A673 (cell line): ENCODE results near the gene NEMF. TPM values are rescaled to one million over a fixed set of nuclear protein-coding genes. Genes with fewer than 3 reads are reported as not detected.
A peak's percentile ranks its signal among the peaks of the same experiment; 100 is the strongest.

ENCODE experiments used
- BruUV-seq: library from RNA; stranded (reverse); fragments of 400-500 nt; replicated peaks from 2 replicates; lab custom pipeline; 2021; lab: Mats Ljungman, UMichigan
- CTCF ChIA-PET: fragments of 300-600 bp; sonication (Branson Sonifier 250); formaldehyde crosslinking; loops from one replicate; lab custom pipeline; 2022; ENCODE audit warnings: antibody characterized with exemption; lab: Charles Lee
- POLR2A ChIA-PET: fragments of 300-600 bp; sonication (Branson Sonifier 250); formaldehyde crosslinking; loops from one replicate; lab custom pipeline; 2022; ENCODE audit warnings: antibody characterized with exemption; ENCODE audit not compliant: low non-redundant PET; lab: Charles Lee
- DNase-seq: peaks from one replicate; pipeline ENCODE4 v3.0.0-alpha.2; 2015; ENCODE audit warnings: low spot score
- H3K27ac ChIP-seq: fragments of 200-600 bp; sonication (generic); 2 replicates; pipeline ENCODE4 v1.5.1; 2016; ENCODE audit warnings: mixed run types, low read depth, mild to moderate bottlenecking, mixed read lengths, antibody characterized with exemption, low read length; ENCODE audit not compliant: poor library complexity, severe bottlenecking
- H3K27me3 ChIP-seq: fragments of 200-600 bp; sonication (generic); replicated peaks from 2 replicates; pipeline ENCODE4 v1.6.1; 2017; ENCODE audit warnings: mixed run types, low read depth, mild to moderate bottlenecking, mixed read lengths, antibody characterized with exemption, low read length; ENCODE audit not compliant: insufficient read depth, poor library complexity
- H3K36me3 ChIP-seq: fragments of 200-600 bp; sonication (generic); 2 replicates; pipeline ENCODE4 v1.6.1; 2016; ENCODE audit warnings: mixed run types, mild to moderate bottlenecking, mixed read lengths, antibody characterized with exemption, low read length; ENCODE audit not compliant: insufficient read depth, poor library complexity, severe bottlenecking
- H3K4me1 ChIP-seq: fragments of 200-600 bp; sonication (generic); 2 replicates; pipeline ENCODE4 v1.6.1; 2017; ENCODE audit warnings: mixed run types, mild to moderate bottlenecking, mixed read lengths, antibody characterized with exemption, low read length; ENCODE audit not compliant: insufficient read depth, poor library complexity, severe bottlenecking
- H3K4me3 ChIP-seq: fragments of 200-600 bp; sonication (generic); 2 replicates; pipeline ENCODE4 v1.5.1; 2016; ENCODE audit warnings: low read depth, mixed run types, mild to moderate bottlenecking, mixed read lengths, low read length; ENCODE audit not compliant: poor library complexity, severe bottlenecking
- H3K9me3 ChIP-seq: fragments of 200-600 bp; sonication (generic); 2 replicates; pipeline ENCODE4 v1.6.1; 2016; ENCODE audit warnings: mixed run types, low read depth, mild to moderate bottlenecking, mixed read lengths, antibody characterized with exemption, low read length; ENCODE audit not compliant: poor library complexity, severe bottlenecking
- CTCF ChIP-seq: fragments of 300-800, 200-600 bp; sonication (generic); conservative IDR thresholded peaks from 2 replicates; pipeline ENCODE4 v1.5.1; 2017; ENCODE audit warnings: low read depth, mild to moderate bottlenecking, antibody characterized with exemption, low read length, moderate library complexity, mixed read lengths
- EZH2 ChIP-seq: fragments of 200-600 bp; sonication (generic); IDR thresholded peaks from 2 replicates; pipeline ENCODE4 v1.6.1; 2017; ENCODE audit warnings: borderline replicate concordance, low read depth, mild to moderate bottlenecking, mixed read lengths, antibody characterized with exemption, low read length; ENCODE audit not compliant: poor library complexity, severe bottlenecking
- intact Hi-C: fragments of 100-400 bp; cut with micrococcal nuclease; formaldehyde crosslinking; loops from one replicate; pipeline ENCODE4 v1.10.0; 2022; ENCODE audit not compliant: unreplicated experiment
- total RNA-seq: library from RNA; stranded (reverse); gene quantifications from 2 replicates; pipeline ENCODE4 v1.2.3, GENCODE V29; 2021

NEMF gene
- total RNA-seq, 1 experiment from 2014 or later, result 77.5 TPM

DNA sequence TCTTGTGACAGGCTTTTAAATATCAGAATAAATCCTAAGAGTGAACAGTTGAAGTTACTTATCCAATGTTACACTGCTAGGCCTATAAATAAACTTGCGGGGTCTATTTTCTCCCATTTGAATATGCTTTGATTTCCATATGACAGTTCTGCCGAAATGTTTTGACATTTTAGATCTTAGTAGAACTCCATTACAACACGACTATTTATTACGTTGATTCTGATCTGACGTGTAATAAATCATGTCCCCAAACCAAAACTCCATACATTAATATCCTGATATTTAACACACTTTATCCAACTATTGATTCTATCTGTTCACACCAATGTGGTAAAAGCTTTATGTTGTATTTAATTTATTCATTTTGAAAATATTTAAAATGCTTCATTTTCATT, 16.1 kb upstream of the NEMF start:
- Histone ChIP-seq H3K36me3 (no peaks in the 10 kb centered on the region), H3K4me3 (peak overlapping the region; percentile 57), H3K27ac (no peak overlapping the region), H3K27me3 (no peaks in the 10 kb centered on the region), H3K9me3 (no peaks in the 10 kb centered on the region), H3K4me1 (peaks cover 3% of the 10 kb centered on the region)
- intact Hi-C loops, result loop anchor here (5.0 kb wide), 2 partner anchors 444 to 664 kb away; partner anchors contain the start of genes DMAC2L, L2HGDH and MAP4K5
- ChIA-PET CTCF (interaction anchor here (1.5 kb wide), 1 partner anchor 16 kb away, joined by 3 read pairs; the partner anchor contains the start of gene NEMF), POLR2A (no interaction called here)
- no peak for TF ChIP-seq CTCF
- TF ChIP-seq EZH2, result no peak
- no peak for DNase-seq
- no TSS peak for BruUV-seq

GRCh38 chr14:49867831-49868719, 15.5 kb upstream of the NEMF start:
- ChIA-PET CTCF (interaction anchor here (0.5 to 1.5 kb wide), 3 partner anchors 11 to 17 kb away, joined by 3 to 11 read pairs (median 3); partner anchors contain the start of gene NEMF), POLR2A (no interaction called here)
- H3K27ac ChIP-seq, result peak overlapping the region; percentile 71
- H3K4me3 ChIP-seq, result peak overlapping the region; percentile 57
- no peaks in the 10 kb centered on the region for H3K9me3 ChIP-seq
- BruUV-seq, result no TSS peak
- no peaks in the 10 kb centered on the region for H3K36me3 ChIP-seq
- no peak for TF ChIP-seq EZH2
- no peak for TF ChIP-seq CTCF
- peak; percentile 86 for DNase-seq
- no peaks in the 10 kb centered on the region for H3K27me3 ChIP-seq
- H3K4me1 ChIP-seq, result peaks cover 6% of the 10 kb centered on the region
- intact Hi-C loops, result loop anchor here (5.0 kb wide), 2 partner anchors 444 to 664 kb away; partner anchors contain the start of genes DMAC2L, L2HGDH and MAP4K5

DNA sequence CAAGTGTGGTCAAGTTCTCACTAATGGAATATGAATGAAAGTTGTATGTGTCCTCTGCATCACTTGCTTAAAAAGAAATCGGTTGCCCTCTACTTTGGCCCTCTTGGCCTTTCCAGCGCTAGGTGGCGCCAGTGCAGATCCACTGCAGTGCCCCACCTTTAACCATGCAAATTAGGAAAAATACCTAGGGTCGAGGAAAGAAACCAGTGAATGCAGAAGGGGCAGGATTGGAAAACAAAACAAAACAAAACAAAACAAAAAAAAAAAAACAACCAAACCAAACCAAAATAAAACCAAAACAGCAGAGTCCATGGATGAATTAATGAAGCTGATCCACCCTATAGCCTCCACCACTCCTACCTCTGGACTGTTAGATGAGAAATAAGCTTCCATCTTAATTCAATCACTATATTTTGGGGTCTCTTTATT, 12.9 kb upstream of the NEMF start:
- no peaks in the 10 kb centered on the region for H3K27me3 ChIP-seq
- H3K27ac ChIP-seq, result no peak overlapping the region
- TF ChIP-seq CTCF, result peak; percentile 95
- no peak for TF ChIP-seq EZH2
- intact Hi-C loops, result loop anchor here (1.0 to 5.0 kb wide), 4 partner anchors 197 to 667 kb away; partner anchors contain the start of genes DMAC2L, L2HGDH and MAP4K5
- H3K4me3 ChIP-seq, result no peak overlapping the region
- no peaks in the 10 kb centered on the region for H3K36me3 ChIP-seq
- no peaks in the 10 kb centered on the region for H3K9me3 ChIP-seq
- peak; percentile 70 for DNase-seq
- CTCF ChIA-PET, result interaction anchor here (0.5 to 1.1 kb wide), 10 partner anchors 13 to 250 kb away, joined by 3 to 14 read pairs (median 4); partner anchors contain the start of genes NEMF and VCPKMT
- no TSS peak for BruUV-seq
- POLR2A ChIA-PET, result no interaction called here
- peaks cover 11% of the 10 kb centered on the region for H3K4me1 ChIP-seq
